Lung (tissue), 12 donors: Measurements from ENCODE around the gene VWF. TPM values are rescaled to one million over a fixed set of nuclear protein-coding genes. Genes with fewer than 3 reads are reported as not detected.
A peak's percentile ranks its signal among the peaks of the same experiment; 100 is the strongest.

Source experiments
- ATAC-seq: fragments of 200-7000 bp; cut with Tn5 transposase; one replicate; pipeline ENCODE4 v1.9.1; 2020; ENCODE audit warnings: moderate number of reproducible peaks; ENCODE audit not compliant: insufficient read depth, low FRiP score
- DNase-seq, 3 donors: peaks; one replicate each; pipeline ENCODE4 v3.0.0-alpha.2; 2013 to 2017
- H3K27ac ChIP-seq, 2 donors: one replicate each; pipeline ENCODE4 v1.5.1; 2013; ENCODE audit warnings: mild to moderate bottlenecking in 2 of 2, moderate library complexity in 2 of 2, control low read depth in 1 of 2, inconsistent platforms in 1 of 2, low read depth in 1 of 2, low read length in 1 of 2
- H3K27me3 ChIP-seq, 3 donors: one replicate each; pipeline ENCODE4 v1.5.1; 2013; ENCODE audit warnings: low read length in 2 of 3; ENCODE audit not compliant: control insufficient read depth in 3 of 3, insufficient read depth in 3 of 3
- H3K36me3 ChIP-seq, 4 donors: one replicate each; pipeline ENCODE4 v1.5.1; 2013; ENCODE audit warnings: low read length in 4 of 4, mild to moderate bottlenecking in 1 of 4, moderate library complexity in 1 of 4; ENCODE audit not compliant: control insufficient read depth in 4 of 4, insufficient read depth in 4 of 4
- H3K4me1 ChIP-seq, 5 donors: one replicate each; pipeline ENCODE4 v1.5.1; 2013; ENCODE audit warnings: low read length in 5 of 5, mild to moderate bottlenecking in 2 of 5, moderate library complexity in 1 of 5; ENCODE audit not compliant: control insufficient read depth in 5 of 5, insufficient read depth in 5 of 5
- H3K4me3 ChIP-seq: one replicate; pipeline ENCODE4 v1.5.1; 2013; ENCODE audit warnings: mild to moderate bottlenecking, control low read depth, moderate library complexity
- H3K9ac ChIP-seq, 2 donors: one replicate each; pipeline ENCODE4 v1.5.1; 2013; ENCODE audit warnings: low read length in 2 of 2, control low read depth in 1 of 2; ENCODE audit not compliant: insufficient read depth in 1 of 2
- H3K9me3 ChIP-seq, 4 donors: one replicate each; pipeline ENCODE4 v1.5.1; 2013; ENCODE audit warnings: low read length in 3 of 4, mild to moderate bottlenecking in 1 of 4, moderate library complexity in 1 of 4; ENCODE audit not compliant: control insufficient read depth in 4 of 4, insufficient read depth in 3 of 4
- WGBS, 2 donors: extraction: QIAGEN DNeasy Blood & Tissue Kit; methylation state at CpG; one replicate each; pipeline ENCODE4 v1.1.7; 2013; 5-methylcytosine and 5-hydroxymethylcytosine counted together
- polyA plus RNA-seq, 2 donors: library from polyadenylated mRNA; stranded (reverse); fragments of 200-250 nt; gene quantifications; one replicate each; pipeline ENCODE4 v1.2.1, GENCODE V29; 2013
- total RNA-seq, 2 donors: library from RNA; depleted of rRNA in 1 of 2; stranded (reverse); fragments of >200 nt in 1 of 2; gene quantifications; one replicate each; pipeline ENCODE4 v1.2.1, GENCODE V29; 2014 to 2021
- TF ChIP-seq, protein P1 (sequence below): IDR thresholded peaks from 2 replicates; pipeline ENCODE4 v1.5.1; 2012; ENCODE audit warnings: mild to moderate bottlenecking; ENCODE audit errors: control extremely low read depth, extremely low read depth
- donor health status: control.
- donor health status: control.
- donor health status: Bipolar disorder and iron deficiency.
- donor health status: healthy.
- donor health status: DM: yes; HTN: yes; CAD: no.

The VWF gene
- total and polyA plus RNA-seq, 4 donors: 65.6 to 285 (median 249) TPM

- peaks cover 0 to 6% (median 0%) of the 10 kb centered on the region in 4 donors for H3K36me3 ChIP-seq
- 76 to 83% methylated on average over 8 of the region's 8 CpGs for WGBS, 2 donors
Measured at GRCh38 chr12:5973461-5974115, 150.9 kb downstream of the VWF start.

DNA sequence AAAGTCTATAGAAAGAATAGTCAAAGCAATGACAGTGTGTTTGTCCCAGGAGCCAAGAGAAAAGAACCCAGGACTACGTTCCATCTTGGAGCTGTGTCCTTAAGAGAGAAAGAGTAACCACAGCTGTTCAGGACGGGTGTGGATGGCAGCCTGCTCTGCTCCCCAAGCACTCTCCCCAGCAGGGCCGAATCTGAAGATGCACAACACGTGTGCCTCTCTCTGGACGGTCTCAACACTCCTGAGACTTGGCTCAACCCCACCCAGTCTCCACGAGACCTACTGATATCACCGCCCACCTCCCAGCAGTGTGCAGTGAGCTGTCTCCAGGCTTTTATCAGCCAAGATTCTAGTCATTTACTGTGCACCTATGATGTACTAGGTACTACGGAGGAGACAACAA, 152.1 kb downstream of the VWF start:
- Histone ChIP-seq H3K4me3 (no peak overlapping the region), H3K9ac (no peak overlapping the region), H3K4me1 (peaks cover 0 to 4% (median 0%) of the 10 kb centered on the region in 5 donors), H3K27ac (no peak overlapping the region), H3K9me3 (no peaks in the 10 kb centered on the region), H3K27me3 (no peaks in the 10 kb centered on the region), H3K36me3 (peaks cover 0 to 13% (median 0%) of the 10 kb centered on the region in 4 donors)
- DNase-seq (peak in 1 of 3 donors; percentile 16), ATAC-seq (no peak)
- TF ChIP-seq, protein P1, sequence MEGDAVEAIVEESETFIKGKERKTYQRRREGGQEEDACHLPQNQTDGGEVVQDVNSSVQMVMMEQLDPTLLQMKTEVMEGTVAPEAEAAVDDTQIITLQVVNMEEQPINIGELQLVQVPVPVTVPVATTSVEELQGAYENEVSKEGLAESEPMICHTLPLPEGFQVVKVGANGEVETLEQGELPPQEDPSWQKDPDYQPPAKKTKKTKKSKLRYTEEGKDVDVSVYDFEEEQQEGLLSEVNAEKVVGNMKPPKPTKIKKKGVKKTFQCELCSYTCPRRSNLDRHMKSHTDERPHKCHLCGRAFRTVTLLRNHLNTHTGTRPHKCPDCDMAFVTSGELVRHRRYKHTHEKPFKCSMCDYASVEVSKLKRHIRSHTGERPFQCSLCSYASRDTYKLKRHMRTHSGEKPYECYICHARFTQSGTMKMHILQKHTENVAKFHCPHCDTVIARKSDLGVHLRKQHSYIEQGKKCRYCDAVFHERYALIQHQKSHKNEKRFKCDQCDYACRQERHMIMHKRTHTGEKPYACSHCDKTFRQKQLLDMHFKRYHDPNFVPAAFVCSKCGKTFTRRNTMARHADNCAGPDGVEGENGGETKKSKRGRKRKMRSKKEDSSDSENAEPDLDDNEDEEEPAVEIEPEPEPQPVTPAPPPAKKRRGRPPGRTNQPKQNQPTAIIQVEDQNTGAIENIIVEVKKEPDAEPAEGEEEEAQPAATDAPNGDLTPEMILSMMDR: no peak
- 59 to 84% methylated on average over 8 of the region's 8 CpGs for WGBS, 2 donors

More at GRCh38 chr12:5973461-5974115, 150.9 kb downstream of the VWF start:
- ATAC-seq (no peak), DNase-seq (no peak)
- TF ChIP-seq, protein P1: no peak
- Histone ChIP-seq H3K9me3 (no peaks in the 10 kb centered on the region), H3K4me3 (no peak overlapping the region), H3K27ac (no peak overlapping the region), H3K9ac (no peak overlapping the region), H3K4me1 (peaks cover 0 to 4% (median 0%) of the 10 kb centered on the region in 5 donors), H3K27me3 (no peaks in the 10 kb centered on the region)

- 91 to 95% methylated on average over 10 of the region's 10 CpGs for WGBS, 2 donors
- no peak for ATAC-seq
- TF ChIP-seq, protein P1: no peak
- Histone ChIP-seq H3K4me1 (peaks cover 0 to 4% (median 0%) of the 10 kb centered on the region in 5 donors), H3K9ac (no peak overlapping the region), H3K27me3 (no peaks in the 10 kb centered on the region), H3K9me3 (no peaks in the 10 kb centered on the region), H3K27ac (no peak overlapping the region), H3K36me3 (peaks cover 0 to 15% (median 0%) of the 10 kb centered on the region in 4 donors), H3K4me3 (no peak overlapping the region)
- DNase-seq: no peak
Measured at GRCh38 chr12:5971194-5971850, 153.1 kb downstream of the VWF start.
